ENCODE results near the gene SEMA3F.

The SEMA3F gene

GRCh38 chr3:50154840-50155490 lies at the start of gene SEMA3F:
Gene SEMA3F, plus strand, starts transcription at chr3:50155324. Its CDS starts 4,299 bp downstream, at chr3:50159623.
- Mint-ChIP-seq H3K4me1 (ENCODE audit: low read depth) (peaks cover 11% of the 10 kb centered on the region), H3K9me3 (ENCODE audit: low read depth) (no peaks in the 10 kb centered on the region), H3K27me3 (peaks cover 15% of the 10 kb centered on the region), H3K36me3 (no peaks in the 10 kb centered on the region), H3K4me3 (peak within 1 kb of the TSS; percentile 85), H3K27ac (no peak within 1 kb of the TSS)

GRCh38 chr3:50111757-50112156 lies 43.4 kb upstream of the SEMA3F start:
- H3K9me3 Mint-ChIP-seq (ENCODE audit: low read depth): no peaks in the 10 kb centered on the region
- H3K4me3 Mint-ChIP-seq: no peak overlapping the region
- no peaks in the 10 kb centered on the region for H3K27me3 Mint-ChIP-seq
- H3K4me1 Mint-ChIP-seq (ENCODE audit: low read depth): peaks cover 3% of the 10 kb centered on the region
- no peaks in the 10 kb centered on the region for H3K36me3 Mint-ChIP-seq
- no peak overlapping the region for H3K27ac Mint-ChIP-seq

GRCh38 chr3:50112462-50112861 lies 42.7 kb upstream of the SEMA3F start:
- no peaks in the 10 kb centered on the region for H3K36me3 Mint-ChIP-seq

GRCh38 chr3:50117120-50117519 lies 38.0 kb upstream of the SEMA3F start:
- Mint-ChIP-seq H3K27me3 (no peaks in the 10 kb centered on the region), H3K27ac (no peak overlapping the region), H3K4me1 (ENCODE audit: low read depth) (no peaks in the 10 kb centered on the region), H3K36me3 (peaks cover 3% of the 10 kb centered on the region), H3K9me3 (ENCODE audit: low read depth) (no peaks in the 10 kb centered on the region), H3K4me3 (no peak overlapping the region)

More at GRCh38 chr3:50112462-50112861, 42.7 kb upstream of the SEMA3F start:
- Mint-ChIP-seq H3K9me3 (ENCODE audit: low read depth) (no peaks in the 10 kb centered on the region), H3K4me1 (ENCODE audit: low read depth) (peaks cover 3% of the 10 kb centered on the region), H3K27me3 (no peaks in the 10 kb centered on the region), H3K27ac (no peak overlapping the region), H3K4me3 (no peak overlapping the region)

- Mint-ChIP-seq H3K9me3 (ENCODE audit: low read depth) (no peaks in the 10 kb centered on the region), H3K4me1 (ENCODE audit: low read depth) (no peaks in the 10 kb centered on the region), H3K36me3 (peaks cover 3% of the 10 kb centered on the region), H3K27me3 (no peaks in the 10 kb centered on the region), H3K27ac (peak overlapping the region; percentile 81), H3K4me3 (no peak overlapping the region)
Observed at GRCh38 chr3:50118237-50118636, 36.9 kb upstream of the SEMA3F start.

- H3K36me3 Mint-ChIP-seq: peaks cover 3% of the 10 kb centered on the region
- no peak overlapping the region for H3K4me3 Mint-ChIP-seq
- H3K4me1 Mint-ChIP-seq (ENCODE audit: low read depth): no peaks in the 10 kb centered on the region
- no peak overlapping the region for H3K27ac Mint-ChIP-seq
- H3K27me3 Mint-ChIP-seq: no peaks in the 10 kb centered on the region
- H3K9me3 Mint-ChIP-seq (ENCODE audit: low read depth): no peaks in the 10 kb centered on the region
Observed at GRCh38 chr3:50119786-50120185, 35.3 kb upstream of the SEMA3F start.

- H3K4me1 Mint-ChIP-seq (ENCODE audit: low read depth): no peaks in the 10 kb centered on the region
- no peak overlapping the region for H3K4me3 Mint-ChIP-seq
- no peaks in the 10 kb centered on the region for H3K9me3 Mint-ChIP-seq (ENCODE audit: low read depth)
- no peaks in the 10 kb centered on the region for H3K27me3 Mint-ChIP-seq
- H3K27ac Mint-ChIP-seq: no peak overlapping the region
- H3K36me3 Mint-ChIP-seq: peaks cover 3% of the 10 kb centered on the region
Observed at GRCh38 chr3:50120364-50121071, 34.6 kb upstream of the SEMA3F start.

- Mint-ChIP-seq H3K4me1 (ENCODE audit: low read depth) (no peaks in the 10 kb centered on the region), H3K27ac (no peak overlapping the region), H3K27me3 (no peaks in the 10 kb centered on the region), H3K9me3 (ENCODE audit: low read depth) (no peaks in the 10 kb centered on the region), H3K4me3 (no peak overlapping the region), H3K36me3 (peaks cover 3% of the 10 kb centered on the region)
Observed at GRCh38 chr3:50121072-50122032, 33.8 kb upstream of the SEMA3F start.

- H3K27ac Mint-ChIP-seq: no peak overlapping the region
- H3K27me3 Mint-ChIP-seq: no peaks in the 10 kb centered on the region
- no peaks in the 10 kb centered on the region for H3K4me1 Mint-ChIP-seq (ENCODE audit: low read depth)
- H3K4me3 Mint-ChIP-seq: no peak overlapping the region
- peaks cover 3% of the 10 kb centered on the region for H3K36me3 Mint-ChIP-seq
- H3K9me3 Mint-ChIP-seq (ENCODE audit: low read depth): no peaks in the 10 kb centered on the region
Observed at GRCh38 chr3:50122071-50122470, 33.1 kb upstream of the SEMA3F start.

GRCh38 chr3:50122661-50123391 lies 32.3 kb upstream of the SEMA3F start:
- Mint-ChIP-seq H3K27me3 (no peaks in the 10 kb centered on the region), H3K36me3 (peaks cover 3% of the 10 kb centered on the region), H3K4me1 (ENCODE audit: low read depth) (no peaks in the 10 kb centered on the region), H3K27ac (peak overlapping the region; percentile 22), H3K4me3 (no peak overlapping the region), H3K9me3 (ENCODE audit: low read depth) (no peaks in the 10 kb centered on the region)

- Mint-ChIP-seq H3K27me3 (no peaks in the 10 kb centered on the region), H3K4me1 (ENCODE audit: low read depth) (no peaks in the 10 kb centered on the region), H3K4me3 (no peak overlapping the region), H3K36me3 (no peaks in the 10 kb centered on the region), H3K9me3 (ENCODE audit: low read depth) (no peaks in the 10 kb centered on the region), H3K27ac (no peak overlapping the region)
Observed at GRCh38 chr3:50123394-50124051, 31.6 kb upstream of the SEMA3F start.

- no peaks in the 10 kb centered on the region for H3K27me3 Mint-ChIP-seq
- H3K4me3 Mint-ChIP-seq: no peak overlapping the region
- no peaks in the 10 kb centered on the region for H3K9me3 Mint-ChIP-seq (ENCODE audit: low read depth)
- H3K4me1 Mint-ChIP-seq (ENCODE audit: low read depth): no peaks in the 10 kb centered on the region
- H3K36me3 Mint-ChIP-seq: no peaks in the 10 kb centered on the region
- H3K27ac Mint-ChIP-seq: no peak overlapping the region
Observed at GRCh38 chr3:50124052-50124799, 30.9 kb upstream of the SEMA3F start.

GRCh38 chr3:50124800-50125178 lies 30.3 kb upstream of the SEMA3F start:
- H3K36me3 Mint-ChIP-seq: no peaks in the 10 kb centered on the region
- no peaks in the 10 kb centered on the region for H3K27me3 Mint-ChIP-seq
- H3K9me3 Mint-ChIP-seq (ENCODE audit: low read depth): no peaks in the 10 kb centered on the region
- no peak overlapping the region for H3K27ac Mint-ChIP-seq
- H3K4me1 Mint-ChIP-seq (ENCODE audit: low read depth): no peaks in the 10 kb centered on the region
- H3K4me3 Mint-ChIP-seq: no peak overlapping the region
